ENCODE measurements around the gene LRCH1.

The LRCH1 gene

GRCh38 chr13:46712524-46712923 is 159.6 kb downstream of the LRCH1 start:
- DNase-seq: no peak

DNA sequence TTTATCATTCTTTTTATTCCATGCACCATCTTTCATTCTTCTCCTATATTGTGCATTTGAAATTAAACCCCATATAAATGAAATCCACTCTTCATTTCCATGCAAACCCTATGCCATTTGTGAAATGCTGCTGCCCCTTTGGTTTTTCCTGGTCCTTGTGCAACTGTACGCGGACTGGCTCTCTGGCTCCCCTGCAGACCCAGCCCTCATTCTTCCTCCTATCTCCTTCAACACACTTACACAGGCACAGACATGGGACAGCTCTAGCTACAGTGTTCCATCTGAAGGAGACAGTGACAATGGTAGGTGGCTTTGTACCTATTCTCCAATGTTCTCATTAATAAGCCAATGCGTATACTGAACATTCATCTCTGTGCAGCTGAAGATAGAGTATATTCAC is 162.4 kb downstream of the LRCH1 start:
- no peak for DNase-seq

GRCh38 chr13:46716821-46717220 is 163.9 kb downstream of the LRCH1 start:
- no peak for DNase-seq

DNA sequence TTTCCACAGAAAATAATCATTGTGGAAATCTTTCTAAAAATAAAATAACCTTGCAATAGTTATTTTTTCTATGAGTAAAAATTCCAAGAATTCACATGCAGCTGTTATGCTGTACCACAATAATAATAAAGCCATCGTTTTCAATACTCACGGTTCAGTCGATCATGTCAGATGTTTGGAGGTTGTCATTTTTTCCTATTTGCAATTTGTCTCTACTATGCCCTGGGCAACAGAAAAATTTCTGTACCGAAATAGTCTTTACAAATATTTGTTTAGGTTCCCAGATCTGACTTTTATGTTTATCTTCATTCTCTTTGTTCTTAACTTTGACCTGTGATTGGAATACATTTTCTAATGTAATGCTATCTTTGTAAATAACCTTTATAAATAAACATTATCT is 164.3 kb downstream of the LRCH1 start:
- DNase-seq: no peak

GRCh38 chr13:46717856-46718255 is 164.9 kb downstream of the LRCH1 start:
- DNase-seq: no peak

DNA sequence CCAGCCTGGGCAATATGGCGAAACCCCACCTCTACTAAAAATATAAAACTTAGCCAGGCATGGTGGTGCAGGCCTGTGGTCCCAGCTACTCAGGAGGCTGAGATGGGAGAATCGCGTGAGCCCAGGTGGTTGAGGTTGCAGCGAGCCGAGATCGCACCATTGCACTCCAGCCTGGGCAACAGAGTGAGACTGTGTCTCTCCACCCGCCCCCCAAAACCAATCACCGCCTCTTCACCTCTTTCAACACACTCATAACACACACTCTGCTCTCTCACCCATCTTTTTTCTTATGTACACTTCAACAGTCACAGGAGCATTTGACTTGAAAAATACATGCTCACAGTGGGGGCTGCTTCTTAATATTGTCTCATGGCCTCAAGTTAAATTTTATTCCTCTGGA is 167.2 kb downstream of the LRCH1 start:
- DNase-seq: no peak

GRCh38 chr13:46721054-46721453 is 168.1 kb downstream of the LRCH1 start:
- DNase-seq: peak; percentile 28 to 54 (median 34)

DNA sequence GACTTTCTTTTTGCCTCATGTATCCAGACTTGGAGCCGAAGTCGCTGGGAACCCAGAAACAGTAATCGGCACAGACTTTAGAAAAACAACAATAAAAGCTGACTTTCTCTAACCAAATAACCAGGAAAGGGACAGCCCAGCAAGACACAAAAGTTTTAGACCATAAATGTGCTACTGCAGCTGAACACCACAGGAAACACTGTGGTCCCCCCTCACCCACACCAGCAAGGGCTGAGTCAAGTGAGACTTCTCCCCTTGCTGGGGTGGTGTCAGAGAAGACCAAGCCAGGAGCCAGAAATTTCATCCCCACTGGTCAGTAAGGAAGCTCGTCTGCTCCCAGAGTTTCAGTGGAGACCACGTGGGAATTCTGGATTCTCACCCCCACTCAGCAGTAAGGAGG is 173.4 kb downstream of the LRCH1 start:
- no peak for DNase-seq

- peak; percentile 24 to 54 (median 43) for DNase-seq
Measured at GRCh38 chr13:46728777-46729176, 175.8 kb downstream of the LRCH1 start.

- no peak for DNase-seq
Measured at GRCh38 chr13:46731535-46731934, 178.6 kb downstream of the LRCH1 start.

- no peak for DNase-seq
Measured at GRCh38 chr13:46735425-46735824, 182.5 kb downstream of the LRCH1 start.

- DNase-seq: peak in 2 of 4 experiments; percentile 43 to 51
Measured at GRCh38 chr13:46736541-46737310, 183.8 kb downstream of the LRCH1 start.

DNA sequence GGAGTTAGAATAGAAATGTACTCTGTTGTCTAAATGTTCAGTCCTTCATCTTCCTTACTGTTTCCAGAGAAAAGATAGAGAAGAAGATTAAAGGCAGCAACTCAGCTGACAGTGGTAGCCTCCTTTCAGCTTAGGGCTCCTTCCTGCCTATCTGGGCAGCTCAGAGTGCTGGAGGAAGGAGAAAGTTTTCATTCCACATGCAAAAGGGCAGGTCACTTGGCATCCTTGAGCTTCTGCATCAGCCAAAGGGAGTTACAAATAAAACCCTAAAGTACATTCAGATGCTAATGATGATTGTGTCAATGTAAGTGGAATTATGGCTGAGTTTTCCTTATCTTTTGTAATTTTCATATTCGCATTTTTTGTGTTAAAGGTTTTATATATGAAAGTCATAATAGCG is 185.1 kb downstream of the LRCH1 start:
- DNase-seq: no peak

- DNase-seq: no peak
Measured at GRCh38 chr13:46738766-46739165, 185.8 kb downstream of the LRCH1 start.

GRCh38 chr13:46739447-46740098 is 186.6 kb downstream of the LRCH1 start:
- no peak for DNase-seq

GRCh38 chr13:46743191-46743590 is 190.2 kb downstream of the LRCH1 start:
- no peak for DNase-seq

DNA sequence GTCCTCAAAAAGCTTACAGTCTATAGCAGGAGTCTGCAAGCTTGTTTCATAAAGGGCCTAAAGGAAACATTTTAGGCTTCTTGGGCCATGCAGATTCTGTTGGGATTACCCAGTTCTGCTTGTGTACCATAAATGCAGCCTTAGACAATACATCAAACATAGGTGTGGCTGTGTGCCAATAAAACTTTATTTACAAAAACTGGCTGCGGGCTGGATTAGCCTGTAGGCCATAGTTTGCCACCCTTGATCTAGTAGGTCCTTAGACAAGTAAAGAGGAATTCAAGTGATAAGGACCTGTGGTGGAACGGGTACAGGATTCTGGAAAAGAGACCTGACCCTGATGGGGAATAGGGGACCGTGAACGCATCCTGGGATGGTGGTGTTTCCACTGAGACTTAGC is 192.1 kb downstream of the LRCH1 start:
- no peak for DNase-seq

DNA sequence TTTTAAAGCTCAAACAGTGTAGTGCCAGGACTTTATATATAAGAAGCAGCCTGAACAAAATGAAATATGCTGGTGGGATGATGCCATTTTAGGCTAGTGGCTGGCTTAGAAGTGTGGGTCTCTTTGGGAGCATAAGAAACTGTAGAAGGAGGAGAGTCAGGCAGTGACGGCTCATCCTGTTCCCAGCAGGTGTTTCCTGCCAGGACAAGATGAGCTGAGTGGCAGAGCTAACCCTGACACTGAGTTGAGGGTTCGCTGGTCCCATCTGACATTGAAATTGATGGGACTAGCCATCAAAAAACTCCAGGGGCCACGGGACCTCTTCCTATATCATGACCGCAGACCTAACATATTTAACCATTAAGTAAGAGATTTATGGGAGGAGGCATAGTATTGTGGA is 192.7 kb downstream of the LRCH1 start:
- DNase-seq: no peak

GRCh38 chr13:46747031-46747820 is 194.3 kb downstream of the LRCH1 start:
- no peak for DNase-seq

GRCh38 chr13:46748300-46748699 is 195.3 kb downstream of the LRCH1 start:
- DNase-seq: peak in 3 of 4 experiments; percentile 17 to 25 (median 21)

- DNase-seq: no peak
Measured at GRCh38 chr13:46749951-46750350, 197.0 kb downstream of the LRCH1 start.

- peak; percentile 68 to 85 (median 76) for DNase-seq
Measured at GRCh38 chr13:46751811-46752635, 199.1 kb downstream of the LRCH1 start.

- no peak for DNase-seq
Measured at GRCh38 chr13:46753137-46753536, 200.2 kb downstream of the LRCH1 start.

Measured in suppressor macrophage (primary cell).